ENCODE measurements around the gene BTN3A1. TPM values are rescaled to one million over a fixed set of nuclear protein-coding genes. Genes with fewer than 3 reads are reported as not detected.

BTN3A1 gene
- total and polyA plus RNA-seq, 2 of the 13 experiments (the other 11 are each of a cell fraction or from before 2014, with no cell fraction given): 13.3 to 14.0 TPM

DNA sequence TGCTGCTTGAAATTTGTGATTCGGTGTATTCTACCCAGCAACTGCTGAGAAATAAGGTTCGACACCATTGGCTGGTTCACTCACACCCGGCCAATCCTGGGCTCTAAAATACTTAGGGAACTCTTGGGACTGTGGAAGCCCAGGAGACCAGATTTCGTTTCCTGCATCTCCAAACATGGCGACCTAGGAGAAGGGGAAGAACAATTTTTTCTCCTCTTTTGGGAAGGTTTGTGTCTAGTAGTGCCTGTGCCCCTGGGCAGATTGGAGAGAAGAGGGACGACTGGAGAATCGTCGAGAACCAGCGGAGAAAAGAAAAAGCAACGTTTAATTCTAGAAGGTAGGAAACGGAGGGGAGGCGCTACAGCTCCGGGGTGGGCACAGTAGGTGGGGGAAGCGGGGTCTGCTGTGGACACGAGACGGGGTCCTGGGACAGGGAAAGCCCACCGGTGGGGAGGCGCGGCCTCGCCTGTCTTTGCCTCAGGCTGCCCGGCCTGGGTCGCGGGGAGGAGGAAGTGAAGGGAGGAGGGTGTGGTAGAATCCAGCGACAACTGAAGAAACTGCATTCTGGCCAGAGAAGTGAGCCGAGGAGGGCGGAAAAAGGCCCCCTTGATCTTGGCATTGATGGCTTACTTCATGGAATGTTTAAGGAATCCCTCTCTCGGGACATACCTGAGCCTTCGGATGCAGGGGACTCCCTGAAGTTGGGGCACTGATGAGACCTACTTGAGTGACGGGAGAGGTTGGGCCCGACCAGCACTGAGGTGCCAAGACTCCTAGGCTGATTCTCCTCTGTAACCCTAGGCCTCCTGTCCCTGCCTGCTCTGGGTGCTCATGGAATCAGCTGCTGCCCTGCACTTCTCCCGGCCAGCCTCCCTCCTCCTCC, 56.0 kb downstream of the BTN3A1 start, which contains the start of gene BTN2A1 (continued):
- TF ChIP-seq, protein P1, sequence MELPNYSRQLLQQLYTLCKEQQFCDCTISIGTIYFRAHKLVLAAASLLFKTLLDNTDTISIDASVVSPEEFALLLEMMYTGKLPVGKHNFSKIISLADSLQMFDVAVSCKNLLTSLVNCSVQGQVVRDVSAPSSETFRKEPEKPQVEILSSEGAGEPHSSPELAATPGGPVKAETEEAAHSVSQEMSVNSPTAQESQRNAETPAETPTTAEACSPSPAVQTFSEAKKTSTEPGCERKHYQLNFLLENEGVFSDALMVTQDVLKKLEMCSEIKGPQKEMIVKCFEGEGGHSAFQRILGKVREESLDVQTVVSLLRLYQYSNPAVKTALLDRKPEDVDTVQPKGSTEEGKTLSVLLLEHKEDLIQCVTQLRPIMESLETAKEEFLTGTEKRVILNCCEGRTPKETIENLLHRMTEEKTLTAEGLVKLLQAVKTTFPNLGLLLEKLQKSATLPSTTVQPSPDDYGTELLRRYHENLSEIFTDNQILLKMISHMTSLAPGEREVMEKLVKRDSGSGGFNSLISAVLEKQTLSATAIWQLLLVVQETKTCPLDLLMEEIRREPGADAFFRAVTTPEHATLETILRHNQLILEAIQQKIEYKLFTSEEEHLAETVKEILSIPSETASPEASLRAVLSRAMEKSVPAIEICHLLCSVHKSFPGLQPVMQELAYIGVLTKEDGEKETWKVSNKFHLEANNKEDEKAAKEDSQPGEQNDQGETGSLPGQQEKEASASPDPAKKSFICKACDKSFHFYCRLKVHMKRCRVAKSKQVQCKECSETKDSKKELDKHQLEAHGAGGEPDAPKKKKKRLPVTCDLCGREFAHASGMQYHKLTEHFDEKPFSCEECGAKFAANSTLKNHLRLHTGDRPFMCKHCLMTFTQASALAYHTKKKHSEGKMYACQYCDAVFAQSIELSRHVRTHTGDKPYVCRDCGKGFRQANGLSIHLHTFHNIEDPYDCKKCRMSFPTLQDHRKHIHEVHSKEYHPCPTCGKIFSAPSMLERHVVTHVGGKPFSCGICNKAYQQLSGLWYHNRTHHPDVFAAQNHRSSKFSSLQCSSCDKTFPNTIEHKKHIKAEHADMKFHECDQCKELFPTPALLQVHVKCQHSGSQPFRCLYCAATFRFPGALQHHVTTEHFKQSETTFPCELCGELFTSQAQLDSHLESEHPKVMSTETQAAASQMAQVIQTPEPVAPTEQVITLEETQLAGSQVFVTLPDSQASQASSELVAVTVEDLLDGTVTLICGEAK (IDR thresholded peaks at IDR 0.05): no peak
- TF ChIP-seq, protein P1 (CRISPR knock-in tag; IDR thresholded peaks at IDR 0.05): no peak
- TF ChIP-seq SETDB1 (CRISPR knock-in tag; IDR thresholded peaks at IDR 0.05; ENCODE audit: borderline replicate concordance) (no peak), ZNF570 (CRISPR knock-in tag; IDR thresholded peaks at IDR 0.05; ENCODE audit: borderline replicate concordance) (no peak), ZNF773 (CRISPR knock-in tag; IDR thresholded peaks at IDR 0.05; ENCODE audit: borderline replicate concordance) (no peak), TCF7 (IDR thresholded peaks at IDR 0.05; ENCODE audit: low read depth) (no peak), FOXO1 (CRISPR knock-in tag; IDR thresholded peaks at IDR 0.05) (no peak), FOXK2 (IDR thresholded peaks at IDR 0.05) (no peak), CENPT (CRISPR knock-in tag; IDR thresholded peaks at IDR 0.05; ENCODE audit: low read depth) (no peak), ZC3H4 (CRISPR knock-in tag; IDR thresholded peaks at IDR 0.05; ENCODE audit: borderline replicate concordance) (no peak), SOX13 (IDR thresholded peaks at IDR 0.05) (no peak), SOX13 (CRISPR knock-in tag; conservative IDR thresholded peaks at IDR 0.05 in 1 of 2, IDR thresholded peaks at IDR 0.05 in 1 of 2) (no peak), GPN1 (CRISPR knock-in tag; IDR thresholded peaks at IDR 0.05; ENCODE audit: borderline replicate concordance) (no peak), EEA1 (CRISPR knock-in tag; IDR thresholded peaks at IDR 0.05; ENCODE audit: borderline replicate concordance) (no peak), FOSL1 (CRISPR knock-in tag; IDR thresholded peaks at IDR 0.05; ENCODE audit: borderline replicate concordance) (no peak), U2AF2 (IDR thresholded peaks at IDR 0.05; ENCODE audit: low read depth, low read length) (no peak), ZNF724P (CRISPR knock-in tag; IDR thresholded peaks at IDR 0.05; ENCODE audit: borderline replicate concordance) (no peak), ONECUT2 (CRISPR knock-in tag; IDR thresholded peaks at IDR 0.05) (no peak)
- TF ChIP-seq, protein P2, sequence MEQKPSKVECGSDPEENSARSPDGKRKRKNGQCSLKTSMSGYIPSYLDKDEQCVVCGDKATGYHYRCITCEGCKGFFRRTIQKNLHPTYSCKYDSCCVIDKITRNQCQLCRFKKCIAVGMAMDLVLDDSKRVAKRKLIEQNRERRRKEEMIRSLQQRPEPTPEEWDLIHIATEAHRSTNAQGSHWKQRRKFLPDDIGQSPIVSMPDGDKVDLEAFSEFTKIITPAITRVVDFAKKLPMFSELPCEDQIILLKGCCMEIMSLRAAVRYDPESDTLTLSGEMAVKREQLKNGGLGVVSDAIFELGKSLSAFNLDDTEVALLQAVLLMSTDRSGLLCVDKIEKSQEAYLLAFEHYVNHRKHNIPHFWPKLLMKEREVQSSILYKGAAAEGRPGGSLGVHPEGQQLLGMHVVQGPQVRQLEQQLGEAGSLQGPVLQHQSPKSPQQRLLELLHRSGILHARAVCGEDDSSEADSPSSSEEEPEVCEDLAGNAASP (CRISPR knock-in tag; IDR thresholded peaks at IDR 0.05; ENCODE audit: borderline replicate concordance): no peak
- TF ChIP-seq, protein P3, sequence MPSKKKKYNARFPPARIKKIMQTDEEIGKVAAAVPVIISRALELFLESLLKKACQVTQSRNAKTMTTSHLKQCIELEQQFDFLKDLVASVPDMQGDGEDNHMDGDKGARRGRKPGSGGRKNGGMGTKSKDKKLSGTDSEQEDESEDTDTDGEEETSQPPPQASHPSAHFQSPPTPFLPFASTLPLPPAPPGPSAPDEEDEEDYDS (CRISPR knock-in tag; IDR thresholded peaks at IDR 0.05): peak; percentile 32; the same call in 1 of the 2 replicates
